ENCODE data around the gene ZDHHC13.

- TF ChIP-seq CTCF (IDR thresholded peaks at IDR 0.05; ENCODE audit: insufficient read depth, low read length) (no peak), REST (IDR thresholded peaks at IDR 0.05; ENCODE audit: insufficient replicate concordance, low read depth) (no peak)
Observed at GRCh38 chr11:19087658-19088057, 29.3 kb upstream of the ZDHHC13 start.
